Measurements from ENCODE around the gene DGKB.
"Not testable (repeated sequence)": the region's sequence is repeated elsewhere in the genome, so short reads cannot be mapped to it uniquely, and the experiment has no call there.

Gene DGKB

GRCh38 chr7:14294637-14295036, 607.9 kb downstream of the DGKB start:
- no peak for TF ChIP-seq CTCF (IDR thresholded peaks at IDR 0.05; ENCODE audit: low read depth, low read length, missing control alignments)

GRCh38 chr7:14293434-14293833, 609.1 kb downstream of the DGKB start:
- no peak for TF ChIP-seq CTCF (IDR thresholded peaks at IDR 0.05; ENCODE audit: low read depth, low read length, missing control alignments)
- H3K4me3 ChIP-seq (replicated peaks; ENCODE audit: low read depth, low read length) = no peak overlapping the region
- no peak for DNase-seq (ENCODE audit: extremely low read depth, low read depth)

More at GRCh38 chr7:14294637-14295036, 607.9 kb downstream of the DGKB start:
- no peak overlapping the region for H3K4me3 ChIP-seq (replicated peaks; ENCODE audit: low read depth, low read length)
- no peak for DNase-seq (ENCODE audit: extremely low read depth, low read depth)

GRCh38 chr7:14292737-14293136, 609.8 kb downstream of the DGKB start:
- DNase-seq (ENCODE audit: extremely low read depth, low read depth) = no peak
- H3K4me3 ChIP-seq (replicated peaks; ENCODE audit: low read depth, low read length) = no peak overlapping the region
- no peak for TF ChIP-seq CTCF (IDR thresholded peaks at IDR 0.05; ENCODE audit: low read depth, low read length, missing control alignments)

GRCh38 chr7:14289957-14290356, 612.6 kb downstream of the DGKB start:
- H3K4me3 ChIP-seq (replicated peaks; ENCODE audit: low read depth, low read length) = no peak overlapping the region
- TF ChIP-seq CTCF (IDR thresholded peaks at IDR 0.05; ENCODE audit: low read depth, low read length, missing control alignments) = no peak
- no peak for DNase-seq (ENCODE audit: extremely low read depth, low read depth)

GRCh38 chr7:14288701-14289100, 613.9 kb downstream of the DGKB start:
- no peak overlapping the region for H3K4me3 ChIP-seq (replicated peaks; ENCODE audit: low read depth, low read length)
- TF ChIP-seq CTCF (IDR thresholded peaks at IDR 0.05; ENCODE audit: low read depth, low read length, missing control alignments) = no peak
- no peak for DNase-seq (ENCODE audit: extremely low read depth, low read depth)

GRCh38 chr7:14287398-14287797, 615.2 kb downstream of the DGKB start:
- no peak for DNase-seq (ENCODE audit: extremely low read depth, low read depth)
- H3K4me3 ChIP-seq (replicated peaks; ENCODE audit: low read depth, low read length) = no peak overlapping the region
- no peak for TF ChIP-seq CTCF (IDR thresholded peaks at IDR 0.05; ENCODE audit: low read depth, low read length, missing control alignments)

GRCh38 chr7:14286036-14286435, 616.5 kb downstream of the DGKB start:
- no peak for DNase-seq (ENCODE audit: extremely low read depth, low read depth)
- TF ChIP-seq CTCF (IDR thresholded peaks at IDR 0.05; ENCODE audit: low read depth, low read length, missing control alignments) = no peak
- H3K4me3 ChIP-seq (replicated peaks; ENCODE audit: low read depth, low read length) = no peak overlapping the region

- H3K4me3 ChIP-seq (replicated peaks; ENCODE audit: low read depth, low read length); DNase-seq (ENCODE audit: extremely low read depth, low read depth): not testable (repeated sequence)
Measured at GRCh38 chr7:14279065-14279871, 623.3 kb downstream of the DGKB start.
